Epithelial cell of proximal tubule (primary cell): ENCODE measurements around the gene SLC39A11. TPM values are rescaled to one million over a fixed set of nuclear protein-coding genes. Genes with fewer than 3 reads are reported as not detected.

Experiments
- DNase-seq: peaks from one replicate; pipeline ENCODE4 v3.0.0-alpha.2; 2011; ENCODE audit warnings: low read depth
- H3K4me3 ChIP-seq: 2 replicates; pipeline ENCODE4 v1.5.1; 2011; ENCODE audit warnings: low read depth, mild to moderate bottlenecking, low read length
- CTCF ChIP-seq: conservative IDR thresholded peaks from 2 replicates; pipeline ENCODE4 v1.5.1; 2012; ENCODE audit warnings: low read depth, mild to moderate bottlenecking, low read length
- total RNA-seq: library from RNA; depleted of rRNA; stranded (reverse); fragments of >200 nt; gene quantifications from 2 replicates; pipeline ENCODE4 v1.2.3, GENCODE V29; 2015

The SLC39A11 gene
- total RNA-seq, 1 donor from 2014 or later = 12.6 TPM

GRCh38 chr17:72745241-72745640, 347.2 kb downstream of the SLC39A11 start:
- H3K4me3 ChIP-seq = no peak overlapping the region
- no peak for DNase-seq
- TF ChIP-seq CTCF = no peak

GRCh38 chr17:72743037-72743467, 349.4 kb downstream of the SLC39A11 start:
- DNase-seq = no peak
- no peak for TF ChIP-seq CTCF
- H3K4me3 ChIP-seq = no peak overlapping the region

- DNase-seq = no peak
- no peak overlapping the region for H3K4me3 ChIP-seq
- no peak for TF ChIP-seq CTCF
Observed at GRCh38 chr17:72737151-72737690, 355.3 kb downstream of the SLC39A11 start.

GRCh38 chr17:72735592-72735991, 356.9 kb downstream of the SLC39A11 start:
- no peak for TF ChIP-seq CTCF
- no peak overlapping the region for H3K4me3 ChIP-seq
- no peak for DNase-seq

GRCh38 chr17:72735048-72735447, 357.4 kb downstream of the SLC39A11 start:
- no peak for DNase-seq
- TF ChIP-seq CTCF = no peak
- no peak overlapping the region for H3K4me3 ChIP-seq

- no peak for TF ChIP-seq CTCF
- no peak for DNase-seq
- no peak overlapping the region for H3K4me3 ChIP-seq
Observed at GRCh38 chr17:72734613-72735012, 357.9 kb downstream of the SLC39A11 start.

GRCh38 chr17:72733619-72734282, 358.7 kb downstream of the SLC39A11 start:
- H3K4me3 ChIP-seq = no peak overlapping the region
- no peak for TF ChIP-seq CTCF
- no peak for DNase-seq
